AML-193 (cell line): ENCODE data around the gene LCN6.
"Not testable (repeated sequence)": the region's sequence is repeated elsewhere in the genome, so short reads cannot be mapped to it uniquely, and the experiment has no call there.

Source experiments
- DNase-seq, 2 experiments: peaks; one replicate each; lab custom pipeline; 2025; lab: John Stamatoyannopoulos, UW

The LCN6 gene

GRCh38 chr9:136759436-136760325, 11.4 kb upstream of the LCN6 start:
- DNase-seq = no peak

DNA sequence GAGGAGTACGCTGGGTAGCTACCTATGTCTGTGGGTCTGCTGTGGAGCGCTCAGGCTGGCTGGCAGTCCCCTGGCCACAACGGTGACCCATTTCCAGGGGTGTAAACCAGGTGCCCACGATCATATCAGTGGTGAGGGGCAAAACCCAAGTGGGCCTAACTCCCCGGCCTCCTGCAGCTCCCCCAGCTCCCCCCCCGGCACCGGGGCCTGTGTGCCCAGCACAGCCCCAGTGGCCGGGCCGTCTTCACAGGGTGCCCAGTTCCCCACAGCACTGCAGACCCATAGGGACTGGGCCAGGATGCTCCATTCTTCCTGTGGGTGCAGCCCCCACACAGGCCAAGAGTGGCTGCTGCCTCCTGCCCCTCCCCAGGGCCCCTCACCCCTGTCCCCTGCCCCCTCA, 10.7 kb upstream of the LCN6 start:
- no peak for DNase-seq

- no peak for DNase-seq
Observed at GRCh38 chr9:136757751-136758140, 9.4 kb upstream of the LCN6 start.

- DNase-seq = no peak
Observed at GRCh38 chr9:136757328-136757727, 9.0 kb upstream of the LCN6 start.

DNA sequence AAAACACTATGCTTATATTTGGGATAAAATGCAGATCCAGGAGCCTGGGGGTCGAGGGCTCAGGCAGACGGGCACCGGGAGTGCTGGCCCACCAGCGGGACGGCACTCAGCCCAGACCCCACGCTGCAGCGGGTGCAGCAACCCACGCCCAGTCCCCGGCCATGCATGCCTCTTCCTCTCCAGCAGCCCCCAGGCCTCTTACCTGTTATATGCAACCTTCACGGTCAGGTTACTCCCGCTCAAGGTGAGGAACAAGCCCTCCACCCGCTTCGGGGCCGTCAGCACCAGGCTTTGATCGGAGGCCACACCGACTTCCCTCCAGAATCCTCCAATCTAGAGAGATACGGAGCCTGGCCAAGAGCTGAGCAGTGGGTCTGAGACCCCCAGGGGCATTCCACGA, 8.5 kb upstream of the LCN6 start:
- DNase-seq = no peak

DNA sequence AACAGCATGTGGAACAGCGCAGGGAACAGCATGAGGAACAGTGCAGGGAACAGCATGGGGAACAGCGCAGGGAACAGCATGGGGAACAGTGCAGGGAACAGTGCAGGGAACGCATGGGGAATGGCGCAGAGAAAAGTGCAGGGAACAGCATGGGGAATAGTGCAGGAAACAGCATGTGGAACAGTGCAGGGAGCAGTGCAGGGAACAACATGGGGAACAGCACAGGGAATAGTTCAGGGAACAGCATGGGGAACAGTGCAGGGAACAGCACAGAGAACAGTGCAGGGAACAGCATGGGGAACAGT, 7.8 kb upstream of the LCN6 start:
- no peak for DNase-seq

DNA sequence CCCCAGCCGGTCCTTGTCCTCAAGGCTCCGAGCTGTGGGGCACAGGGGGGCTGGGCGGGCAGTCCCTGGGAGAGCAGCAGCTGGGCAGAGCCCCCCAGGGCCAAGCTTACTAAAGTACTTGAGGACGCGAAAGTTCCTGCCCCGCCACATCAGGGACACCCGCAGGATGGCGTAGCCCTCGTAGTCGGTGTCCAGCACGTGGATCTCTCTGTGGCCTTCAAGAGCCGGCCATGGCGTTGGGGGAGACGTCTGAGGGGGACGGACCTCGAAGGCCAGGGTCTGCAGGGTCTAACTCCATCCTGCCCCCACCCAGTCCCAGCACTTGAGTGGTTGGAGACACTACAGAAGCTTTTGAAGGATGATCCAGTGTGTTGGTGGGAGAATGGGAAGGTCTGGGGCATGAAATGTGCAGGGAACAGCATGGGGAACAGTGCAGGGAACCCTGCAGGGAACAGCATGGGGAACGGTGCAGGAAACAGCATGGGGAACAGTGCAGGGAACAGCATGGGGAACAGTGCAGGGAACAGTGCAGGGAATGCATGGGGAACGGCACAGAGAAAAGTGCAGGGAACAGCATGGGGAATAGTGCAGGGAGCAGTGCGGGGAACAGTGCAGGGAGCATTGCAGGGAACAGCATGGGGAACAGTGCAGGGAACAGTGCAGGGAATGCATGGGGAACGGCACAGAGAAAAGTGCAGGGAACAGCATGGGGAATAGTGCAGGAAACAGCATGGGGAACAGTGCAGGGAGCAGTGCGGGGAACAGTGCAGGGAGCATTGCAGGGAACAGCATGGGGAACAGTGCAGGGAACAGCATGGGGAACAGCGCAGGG, 7.2 kb upstream of the LCN6 start:
- not testable (repeated sequence) for DNase-seq

GRCh38 chr9:136754626-136755301, 6.4 kb upstream of the LCN6 start:
- no peak for DNase-seq

- DNase-seq = no peak
Observed at GRCh38 chr9:136754059-136754572, 5.8 kb upstream of the LCN6 start.

GRCh38 chr9:136753371-136754058, 5.2 kb upstream of the LCN6 start:
- DNase-seq = no peak

DNA sequence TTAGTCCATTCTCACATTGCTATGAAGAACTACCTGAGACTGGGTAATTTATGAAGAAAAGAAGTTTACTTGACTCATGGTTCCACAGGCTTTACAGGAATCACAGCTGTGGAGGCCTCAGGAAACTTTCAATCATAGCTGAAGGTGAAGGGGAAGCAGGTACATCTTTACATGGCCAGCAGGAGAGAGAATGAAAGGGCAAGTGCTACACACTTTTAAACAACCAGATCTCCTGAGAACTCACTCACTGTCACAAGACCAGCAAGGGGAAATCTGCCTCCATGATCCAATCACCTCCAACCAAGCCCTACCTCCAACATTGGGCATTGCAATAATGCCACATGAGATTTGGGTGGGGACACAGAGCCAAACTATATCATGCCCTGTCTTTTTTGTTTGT, 3.5 kb upstream of the LCN6 start:
- DNase-seq = no peak

DNA sequence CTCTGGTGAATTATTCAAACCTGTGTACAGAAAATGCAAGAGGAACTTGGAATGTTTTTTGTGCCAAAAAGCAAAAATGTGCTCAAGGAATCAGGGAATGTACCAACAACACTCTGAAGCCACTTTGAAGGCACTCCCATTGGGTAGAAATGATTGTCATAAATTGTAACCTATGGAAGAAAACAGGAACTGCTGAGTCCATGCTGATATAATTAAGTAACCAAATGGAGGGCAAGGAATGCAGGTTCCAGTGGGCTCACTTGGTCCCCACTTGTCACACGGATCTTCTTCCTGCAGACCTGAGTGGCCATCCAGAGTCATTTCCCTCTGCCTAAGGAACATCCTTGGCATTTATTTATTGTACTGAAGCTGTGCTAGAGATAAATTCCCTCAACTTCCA, 2.9 kb upstream of the LCN6 start:
- no peak for DNase-seq

GRCh38 chr9:136750526-136750925, 2.2 kb upstream of the LCN6 start:
- DNase-seq = no peak

DNA sequence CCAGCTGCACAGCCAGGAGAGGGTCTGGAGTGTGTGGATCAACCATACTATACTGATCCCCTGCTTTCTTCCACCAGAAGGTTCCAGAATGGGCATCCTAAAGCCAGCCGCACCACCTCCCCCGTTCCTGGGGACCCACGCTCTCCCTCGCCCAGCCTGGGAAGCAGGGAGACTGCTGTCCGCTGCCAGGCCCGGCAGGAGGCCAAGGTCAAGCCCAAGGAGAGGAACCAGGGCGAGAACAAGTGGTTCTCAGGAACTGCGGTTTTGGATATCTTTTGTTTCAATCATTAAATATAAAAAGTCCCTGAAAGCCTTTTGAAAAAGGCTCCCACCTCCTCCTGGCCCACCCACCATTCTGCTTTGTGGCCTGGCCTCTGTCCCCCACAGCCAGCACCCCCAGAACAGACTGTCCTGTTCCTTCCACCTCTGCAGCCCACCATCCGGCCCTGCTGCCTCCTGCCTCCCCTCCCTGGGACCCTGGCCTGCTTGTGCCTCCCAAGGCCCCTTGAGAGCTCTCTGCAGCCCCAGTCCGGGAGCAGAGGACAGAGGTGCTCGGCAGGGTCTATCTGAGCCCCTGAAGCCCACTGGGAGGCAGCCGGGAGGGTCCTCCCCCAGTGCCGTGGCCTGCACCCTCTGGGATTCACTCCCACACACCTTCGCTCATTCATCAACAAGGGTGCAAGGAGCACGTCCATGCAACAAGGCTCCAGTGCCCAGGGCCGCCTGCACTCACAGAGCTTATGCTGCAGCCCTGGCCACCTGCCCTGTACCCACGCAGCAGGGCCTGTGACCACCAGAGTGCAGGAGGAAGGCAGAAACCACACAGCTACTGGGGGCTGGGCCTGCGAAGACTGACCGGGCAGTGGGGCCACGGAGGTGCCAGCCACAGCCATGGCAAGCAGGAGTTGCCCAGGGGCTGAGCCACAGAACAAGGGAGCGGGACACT, 614 bp upstream of the LCN6 start:
- no peak for DNase-seq

DNA sequence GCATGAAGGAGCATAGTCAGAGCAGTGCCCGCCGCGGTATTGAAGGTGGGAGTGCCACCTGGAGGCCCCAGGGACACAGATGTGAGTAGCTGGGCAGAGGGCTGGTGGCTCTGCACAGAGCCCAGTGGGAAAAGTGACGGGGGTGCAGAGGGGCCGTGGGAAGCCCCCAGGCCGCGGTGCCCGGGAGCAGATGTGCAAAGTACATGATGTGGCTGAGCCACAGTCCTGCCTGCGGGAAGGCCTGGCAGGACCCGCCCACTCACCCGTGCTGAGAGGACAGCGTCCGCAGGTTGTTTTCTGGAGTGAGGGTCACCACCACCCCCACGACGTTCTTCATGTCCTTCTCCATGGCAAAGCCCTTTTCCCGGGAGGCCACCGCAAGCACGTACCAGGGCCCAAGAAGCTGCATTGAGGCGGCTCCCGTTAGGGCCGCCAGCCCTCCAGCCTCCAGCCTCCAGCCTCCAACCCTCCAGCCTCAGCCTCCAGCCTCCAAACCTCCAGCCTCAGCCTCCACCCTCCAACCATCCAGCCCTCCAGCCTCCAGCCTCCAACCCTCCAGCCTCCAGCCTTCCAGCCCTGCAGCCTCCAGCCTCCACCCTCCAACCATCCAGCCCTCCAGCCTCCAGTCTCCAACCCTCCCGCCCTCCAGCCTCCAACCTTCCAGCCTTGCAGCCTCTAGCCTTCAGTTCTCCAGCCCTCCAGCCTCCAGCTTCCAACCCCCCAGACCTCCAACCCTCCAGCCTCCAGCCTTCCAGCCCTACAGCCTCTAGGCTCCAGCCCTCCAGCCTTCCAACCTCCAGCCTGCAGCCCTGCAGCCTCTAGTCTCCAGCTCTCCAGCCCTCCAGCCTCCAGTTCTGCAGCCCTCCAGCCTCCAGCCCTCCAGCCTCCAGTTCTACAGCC, 914 bp downstream of the LCN6 start:
- no peak for DNase-seq

DNA sequence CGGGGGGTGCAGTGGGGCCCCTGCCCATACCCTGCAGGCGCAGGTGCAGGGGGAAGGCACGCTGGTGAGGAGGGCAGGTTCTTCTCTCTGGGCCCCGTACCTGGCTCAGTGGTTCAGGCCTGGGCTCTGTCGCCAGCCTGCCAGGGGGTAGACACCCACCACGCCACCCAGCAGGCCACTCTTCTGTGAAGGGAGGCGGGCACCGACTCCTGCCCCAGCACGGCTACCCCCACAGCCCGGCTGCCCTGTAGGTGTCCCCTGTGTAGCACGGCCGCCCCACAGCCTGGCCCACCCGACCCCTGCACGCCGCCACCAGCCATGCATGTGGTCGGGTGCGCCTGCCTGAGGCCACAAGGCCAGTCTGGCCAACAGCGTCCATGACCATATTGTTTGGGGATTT, 1.7 kb downstream of the LCN6 start:
- no peak for DNase-seq

DNA sequence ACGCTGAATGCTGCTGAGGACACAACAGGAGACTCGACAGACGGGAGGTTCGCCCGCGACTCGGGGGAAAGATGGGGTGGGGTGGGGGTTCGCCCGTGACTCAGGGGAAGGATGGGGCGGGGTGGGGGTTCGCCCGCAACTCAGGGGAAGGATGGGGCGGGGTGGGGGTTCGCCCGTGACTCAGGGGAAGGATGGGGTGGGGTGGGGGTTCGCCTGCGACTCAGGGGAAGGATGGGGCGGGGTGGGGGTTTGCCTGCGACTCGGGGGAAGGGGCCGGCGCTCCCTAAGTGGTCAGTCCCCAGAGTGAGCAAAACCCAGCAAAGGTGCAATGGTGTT, 2.2 kb downstream of the LCN6 start:
- DNase-seq = no peak

DNA sequence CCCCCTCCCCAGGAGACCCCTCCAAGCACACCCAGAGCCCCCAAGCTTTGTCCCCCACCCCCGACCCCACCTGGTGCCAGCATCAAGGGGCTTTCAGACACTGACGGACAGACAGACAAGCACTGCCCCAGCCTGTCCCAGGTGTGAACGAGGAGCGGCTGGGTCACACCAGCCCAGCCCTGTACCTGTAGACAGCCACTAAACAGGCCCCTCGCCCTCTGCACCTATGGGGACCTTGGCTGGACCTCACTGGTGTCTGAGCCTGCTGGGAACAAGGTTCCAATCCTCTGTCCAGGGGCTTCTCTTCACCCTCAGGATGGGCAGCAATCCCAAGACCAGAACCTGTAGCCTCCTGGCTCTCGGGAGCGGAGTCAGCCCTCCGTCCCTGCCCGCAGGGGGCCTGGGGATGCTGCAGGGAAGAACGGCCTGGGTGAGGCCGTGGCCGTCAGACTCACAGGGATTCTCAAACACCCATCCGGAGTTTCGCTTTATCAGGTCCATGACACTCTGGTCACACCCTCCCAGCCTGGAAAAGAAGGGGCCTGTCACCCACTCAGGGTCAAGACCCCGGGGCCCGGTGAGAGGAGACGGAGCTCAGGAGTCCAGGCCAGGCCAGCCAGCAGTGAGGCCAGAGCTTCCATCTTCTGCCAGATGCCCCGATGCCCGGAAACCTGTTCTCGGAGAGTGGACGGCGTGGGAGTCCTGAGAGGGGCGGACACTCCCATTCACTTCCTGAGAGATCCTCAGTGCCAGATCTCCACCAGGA, 2.8 kb downstream of the LCN6 start:
- no peak for DNase-seq

GRCh38 chr9:136744773-136745172, 3.6 kb downstream of the LCN6 start:
- DNase-seq = no peak
